Cardiac muscle cell (in vitro differentiated cells and primary cell): ENCODE data around the gene AHRR. TPM values are rescaled to one million over a fixed set of nuclear protein-coding genes. Genes with fewer than 3 reads are reported as not detected.

Experiments
- DNase-seq, 2 donors: peaks; one replicate each; pipeline versions ENCODE4 v3.0.0 to v3.0.0-alpha.2; 2010 to 2017; ENCODE audit warnings: low read depth in 1 of 2, low spot score in 1 of 2
- H3K27ac ChIP-seq: fragments of 200-600 bp; sonication (generic); 2 replicates; pipeline ENCODE4 v1.5.1; 2016
- H3K27me3 ChIP-seq: fragments of 200-600 bp; sonication (generic); 2 replicates; pipeline ENCODE4 v1.6.0; 2016; ENCODE audit warnings: control low read depth
- H3K36me3 ChIP-seq: fragments of 200-600 bp; sonication (generic); 2 replicates; pipeline ENCODE4 v1.5.1; 2016; ENCODE audit warnings: control low read depth
- H3K4me1 ChIP-seq: fragments of 200-600 bp; sonication (generic); 2 replicates; pipeline ENCODE4 v1.8.1; 2017; ENCODE audit warnings: low read depth, mild to moderate bottlenecking, mixed run types
- H3K4me3 ChIP-seq: fragments of 200-600 bp; sonication (generic); 2 replicates; pipeline ENCODE4 v1.5.1; 2016; ENCODE audit warnings: mild to moderate bottlenecking
- H3K9me3 ChIP-seq: fragments of 200-600 bp; sonication (generic); 2 replicates; pipeline ENCODE4 v1.5.1; 2017; ENCODE audit warnings: low read depth, mild to moderate bottlenecking, control low read depth
- polyA plus RNA-seq: library from polyadenylated mRNA; unstranded; fragments of >200 nt; fragmentation: Nextera tagmentation; extraction: Ambion mirVana; gene quantifications from 2 replicates; pipeline ENCODE4 v1.2.1, GENCODE V29; 2016
- total RNA-seq: library from RNA; depleted of rRNA; stranded (reverse); fragments of >200 nt; gene quantifications from 2 replicates; pipeline ENCODE4 v1.2.3, GENCODE V29; 2016
- TF ChIP-seq, protein P1 (sequence below): IDR thresholded peaks from 2 replicates; pipeline ENCODE4 v1.5.1; 2012; ENCODE audit warnings: low read depth, mild to moderate bottlenecking, low read length

AHRR gene
- total and polyA plus RNA-seq, 2 experiments from 2014 or later = 0.99 to 1.4 TPM

DNA sequence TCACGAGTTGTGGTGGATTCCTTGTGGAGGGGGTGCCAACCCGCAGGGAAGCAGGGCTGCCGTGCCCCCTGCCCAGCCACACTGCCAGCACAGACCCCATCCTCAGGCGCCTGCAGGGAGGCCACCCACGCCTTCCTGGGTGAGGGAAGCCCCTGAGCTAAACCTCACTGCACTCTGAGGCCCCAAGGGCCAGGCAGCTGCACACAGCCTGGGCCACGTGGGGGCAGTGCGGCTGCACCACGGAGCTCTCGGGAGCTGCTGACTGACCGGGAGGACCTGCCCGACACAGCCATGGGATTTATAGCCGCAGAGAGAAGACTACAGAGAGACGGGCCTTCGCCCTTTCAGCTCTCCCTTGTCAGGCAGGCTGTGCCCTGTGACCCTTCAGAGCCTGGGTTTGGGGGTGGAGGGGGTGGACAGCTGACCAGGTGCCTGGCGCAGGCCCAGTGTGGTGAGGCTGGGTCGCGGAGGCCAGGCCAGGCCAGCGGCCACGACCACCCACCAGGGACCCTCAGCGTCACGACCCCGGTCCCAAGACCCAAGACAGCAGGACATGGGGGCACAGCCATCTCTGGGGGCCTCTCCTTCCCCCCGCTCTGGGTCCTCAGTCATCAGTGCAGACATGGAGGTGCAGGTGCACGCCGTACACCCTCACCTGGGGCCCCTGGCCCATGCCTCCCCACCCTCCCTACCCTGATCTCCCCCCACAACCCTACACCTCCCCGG, 4.3 kb upstream of the AHRR start:
- Histone ChIP-seq H3K36me3 (peaks cover 5% of the 10 kb centered on the region), H3K4me1 (no peaks in the 10 kb centered on the region), H3K9me3 (no peaks in the 10 kb centered on the region), H3K27ac (no peak overlapping the region), H3K27me3 (peaks cover 41% of the 10 kb centered on the region), H3K4me3 (no peak overlapping the region)
- DNase-seq = peak; percentile 79 to 81
- TF ChIP-seq, protein P1, sequence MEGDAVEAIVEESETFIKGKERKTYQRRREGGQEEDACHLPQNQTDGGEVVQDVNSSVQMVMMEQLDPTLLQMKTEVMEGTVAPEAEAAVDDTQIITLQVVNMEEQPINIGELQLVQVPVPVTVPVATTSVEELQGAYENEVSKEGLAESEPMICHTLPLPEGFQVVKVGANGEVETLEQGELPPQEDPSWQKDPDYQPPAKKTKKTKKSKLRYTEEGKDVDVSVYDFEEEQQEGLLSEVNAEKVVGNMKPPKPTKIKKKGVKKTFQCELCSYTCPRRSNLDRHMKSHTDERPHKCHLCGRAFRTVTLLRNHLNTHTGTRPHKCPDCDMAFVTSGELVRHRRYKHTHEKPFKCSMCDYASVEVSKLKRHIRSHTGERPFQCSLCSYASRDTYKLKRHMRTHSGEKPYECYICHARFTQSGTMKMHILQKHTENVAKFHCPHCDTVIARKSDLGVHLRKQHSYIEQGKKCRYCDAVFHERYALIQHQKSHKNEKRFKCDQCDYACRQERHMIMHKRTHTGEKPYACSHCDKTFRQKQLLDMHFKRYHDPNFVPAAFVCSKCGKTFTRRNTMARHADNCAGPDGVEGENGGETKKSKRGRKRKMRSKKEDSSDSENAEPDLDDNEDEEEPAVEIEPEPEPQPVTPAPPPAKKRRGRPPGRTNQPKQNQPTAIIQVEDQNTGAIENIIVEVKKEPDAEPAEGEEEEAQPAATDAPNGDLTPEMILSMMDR = peak; percentile 77

DNA sequence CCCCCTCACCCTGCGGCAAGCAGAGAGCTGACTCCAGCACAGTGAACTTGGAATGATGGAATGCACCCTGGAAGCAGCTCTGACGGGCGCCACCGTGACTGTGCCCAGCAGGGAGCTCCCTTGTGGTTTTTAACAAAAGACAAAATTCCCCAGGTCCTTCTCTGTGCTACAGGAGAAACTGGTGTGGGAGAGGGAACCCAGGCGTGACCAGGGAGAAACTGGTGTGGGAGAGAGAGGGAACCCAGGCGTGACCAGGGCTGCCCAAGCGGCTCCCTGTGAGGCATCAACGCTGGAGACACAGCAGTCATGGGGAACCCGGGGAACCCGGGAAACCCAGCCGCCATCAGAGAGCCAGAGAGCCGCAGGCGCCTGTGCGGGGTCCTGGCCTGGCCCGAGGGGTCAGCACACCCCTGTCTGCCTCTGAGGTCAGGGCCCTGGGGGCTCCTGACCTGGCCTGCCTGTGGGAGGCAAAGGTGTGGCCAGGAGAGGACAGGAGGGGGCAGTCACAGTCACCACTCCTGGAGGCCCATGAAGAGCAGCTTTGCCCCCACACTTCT, 3.1 kb upstream of the AHRR start:
- Histone ChIP-seq H3K36me3 (peaks cover 4% of the 10 kb centered on the region), H3K27me3 (peaks cover 52% of the 10 kb centered on the region), H3K9me3 (no peaks in the 10 kb centered on the region), H3K4me3 (no peak overlapping the region), H3K27ac (no peak overlapping the region), H3K4me1 (no peaks in the 10 kb centered on the region)
- peak in 1 of 2 donors; percentile 32 for DNase-seq
- TF ChIP-seq, protein P1 = no peak

DNA sequence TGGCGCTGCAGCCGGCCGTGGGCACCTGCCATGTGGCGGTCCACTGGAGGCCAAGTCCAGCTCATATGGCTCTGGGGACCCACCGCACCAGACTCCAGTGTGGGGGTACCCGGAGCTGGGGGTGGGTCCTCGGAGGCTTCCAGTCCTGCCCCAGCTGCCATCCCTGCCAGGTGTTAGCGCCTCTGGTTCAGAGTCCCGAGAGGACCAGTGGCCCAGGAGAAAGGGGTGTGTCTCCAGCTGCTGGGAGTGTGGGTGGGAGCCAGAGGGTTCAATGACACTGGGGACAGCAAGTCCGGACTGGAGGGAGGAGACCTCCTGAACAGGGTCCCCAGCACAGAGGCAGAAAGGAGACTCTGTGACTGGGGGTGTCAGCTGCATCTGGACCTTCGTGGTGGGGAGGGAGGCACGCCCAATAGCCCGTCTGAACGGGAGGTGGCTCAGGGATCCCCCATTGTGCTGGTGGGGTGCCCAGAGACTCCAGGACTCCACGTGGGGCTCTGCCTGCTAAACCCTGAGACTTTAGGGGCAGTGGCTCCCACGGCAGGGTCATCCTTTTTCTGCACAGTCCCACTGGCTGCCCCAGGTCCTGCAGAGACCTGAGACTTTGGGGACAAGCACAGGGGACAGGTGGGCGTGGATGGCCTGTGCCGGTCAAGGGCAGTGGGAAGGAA, 2.4 kb upstream of the AHRR start:
- H3K4me1 ChIP-seq = no peaks in the 10 kb centered on the region
- no peak overlapping the region for H3K4me3 ChIP-seq
- TF ChIP-seq, protein P1 = no peak
- H3K27ac ChIP-seq = no peak overlapping the region
- DNase-seq = no peak
- H3K9me3 ChIP-seq = no peaks in the 10 kb centered on the region
- H3K36me3 ChIP-seq = peaks cover 4% of the 10 kb centered on the region
- peaks cover 59% of the 10 kb centered on the region for H3K27me3 ChIP-seq

DNA sequence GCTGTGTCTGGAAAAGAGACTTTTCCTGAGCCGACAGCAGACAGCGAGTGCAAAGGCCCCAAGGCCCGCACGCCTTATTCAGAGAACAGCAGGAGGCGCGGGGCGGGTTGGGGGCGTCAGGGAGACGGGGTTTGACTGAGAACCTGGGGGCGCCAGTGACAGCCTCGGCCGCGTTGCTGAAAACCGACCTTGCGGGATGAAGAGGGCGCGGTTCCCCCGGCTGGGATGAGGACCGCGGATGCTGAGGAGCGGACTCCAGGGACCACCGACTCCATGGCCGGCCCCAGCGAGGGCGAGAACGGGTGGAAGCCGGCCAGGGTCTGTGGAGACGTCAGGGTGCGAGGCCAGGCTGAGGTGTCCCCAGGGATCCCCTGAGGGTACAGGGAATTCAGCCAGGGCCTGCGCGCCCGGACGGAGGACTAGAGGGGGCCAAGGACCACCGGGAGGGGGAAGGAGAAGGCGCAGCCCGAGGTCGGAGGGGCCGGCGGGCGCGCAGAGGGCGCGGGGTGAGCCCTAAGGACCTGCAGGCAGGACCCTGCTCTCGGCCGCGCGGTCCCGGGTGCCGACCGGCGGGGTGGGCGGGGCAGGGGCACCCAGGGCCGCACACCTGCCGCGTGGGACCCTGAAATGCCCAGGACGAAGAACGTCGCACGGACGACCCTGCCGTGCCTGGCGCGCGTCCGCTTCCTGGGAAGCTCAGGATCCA, 837 bp upstream of the AHRR start:
- Histone ChIP-seq H3K4me3 (peak overlapping the region; percentile 34), H3K36me3 (no peaks in the 10 kb centered on the region), H3K9me3 (no peaks in the 10 kb centered on the region), H3K27me3 (peaks cover 60% of the 10 kb centered on the region), H3K4me1 (no peaks in the 10 kb centered on the region), H3K27ac (no peak overlapping the region)
- no peak for DNase-seq
- TF ChIP-seq, protein P1 = no peak

DNA sequence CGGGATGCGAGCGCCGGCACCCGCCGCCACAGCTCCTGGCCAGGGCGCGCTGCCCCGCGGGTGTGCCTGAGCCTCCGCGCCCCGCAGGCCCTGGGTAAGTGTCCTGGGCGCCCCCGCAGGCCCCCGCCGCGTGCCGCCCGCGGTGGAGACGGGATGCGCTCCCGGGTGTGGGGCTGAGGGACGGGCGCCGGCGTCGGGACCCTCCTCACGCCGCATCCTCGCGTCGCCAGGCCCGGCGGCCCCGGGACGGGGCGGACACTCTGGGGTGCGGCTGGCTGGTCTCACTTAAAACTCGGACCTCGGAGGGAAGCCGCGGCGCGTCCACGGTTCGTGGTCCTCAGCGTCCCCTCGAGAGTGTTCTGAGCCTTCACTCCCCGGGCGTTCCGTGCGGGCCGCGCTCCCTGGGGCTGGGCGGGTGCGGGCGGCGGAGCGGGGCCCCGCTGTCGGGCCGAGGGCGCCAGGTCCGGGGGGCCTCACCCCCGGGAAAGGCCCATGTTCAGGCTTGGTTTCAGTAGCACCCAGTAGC, 275 bp downstream of the AHRR start:
- TF ChIP-seq, protein P1 = no peak
- Histone ChIP-seq H3K4me1 (no peaks in the 10 kb centered on the region), H3K36me3 (no peaks in the 10 kb centered on the region), H3K27me3 (peaks cover 65% of the 10 kb centered on the region), H3K9me3 (no peaks in the 10 kb centered on the region), H3K4me3 (peak overlapping the region; percentile 34), H3K27ac (no peak overlapping the region)
- no peak for DNase-seq
